GM23338 (cell line): ENCODE data around the gene APOD.
"Not testable (repeated sequence)": the region's sequence is repeated elsewhere in the genome, so short reads cannot be mapped to it uniquely, and the experiment has no call there.

ENCODE experiments used
- CREB1 ChIP-seq: fragments of 250-450 bp; sonication (Bioruptor Pico); IDR thresholded peaks from 2 replicates; pipeline ENCODE4 v1.5.0; 2020; ENCODE audit warnings: low read depth, mild to moderate bottlenecking, moderate library complexity
- CTCF ChIP-seq, 2 experiments: fragments of 200-600 bp in 1 of 2; sonication (generic) in 1 of 2; conservative IDR thresholded peaks; 2 replicates each; pipeline versions ENCODE4 v1.5.1 to v1.6.1; 2016 to 2017; ENCODE audit warnings: antibody characterized with exemption in 2 of 2, low read depth in 2 of 2, mild to moderate bottlenecking in 2 of 2, moderate library complexity in 1 of 2
- EZH2 ChIP-seq: fragments of 200-600 bp; sonication (generic); IDR thresholded peaks from one replicate; pipeline ENCODE4 v1.8.0; 2017; ENCODE audit warnings: antibody characterized with exemption, mild to moderate bottlenecking, low read depth; ENCODE audit not compliant: unreplicated experiment
- EZH2phosphoT487 ChIP-seq: fragments of 200-600 bp; sonication (generic); IDR thresholded peaks from one replicate; pipeline ENCODE4 v1.8.1; 2018; ENCODE audit warnings: antibody characterized with exemption; ENCODE audit not compliant: unreplicated experiment
- JUNB ChIP-seq: IDR thresholded peaks from one replicate; pipeline ENCODE4 v1.6.1; 2016; ENCODE audit warnings: antibody characterized with exemption; ENCODE audit not compliant: unreplicated experiment
- NANOG ChIP-seq: IDR thresholded peaks from 2 replicates; pipeline ENCODE4 v1.6.1; 2016; ENCODE audit warnings: antibody characterized with exemption, borderline replicate concordance
- POLR2AphosphoS5 ChIP-seq: IDR thresholded peaks from 2 replicates; pipeline ENCODE4 v1.6.1; 2016; ENCODE audit warnings: antibody characterized with exemption, low read depth
- REST ChIP-seq: IDR thresholded peaks from one replicate; pipeline ENCODE4 v1.6.1; 2018; ENCODE audit warnings: antibody characterized with exemption; ENCODE audit not compliant: unreplicated experiment
- ZNF114 ChIP-seq: fragments of 250-450 bp; sonication (Bioruptor Pico); IDR thresholded peaks from 2 replicates; pipeline ENCODE4 v1.5.0; 2020; ENCODE audit warnings: mild to moderate bottlenecking, moderate library complexity
- ZNF331 ChIP-seq: fragments of 250-450 bp; sonication (Bioruptor Pico); IDR thresholded peaks from 2 replicates; pipeline ENCODE4 v1.5.0; 2020; ENCODE audit warnings: low read depth, mild to moderate bottlenecking, moderate library complexity
- TF ChIP-seq, protein P1 (sequence below): IDR thresholded peaks from 2 replicates; pipeline ENCODE4 v1.6.1; 2016; ENCODE audit warnings: antibody characterized with exemption

DNA sequence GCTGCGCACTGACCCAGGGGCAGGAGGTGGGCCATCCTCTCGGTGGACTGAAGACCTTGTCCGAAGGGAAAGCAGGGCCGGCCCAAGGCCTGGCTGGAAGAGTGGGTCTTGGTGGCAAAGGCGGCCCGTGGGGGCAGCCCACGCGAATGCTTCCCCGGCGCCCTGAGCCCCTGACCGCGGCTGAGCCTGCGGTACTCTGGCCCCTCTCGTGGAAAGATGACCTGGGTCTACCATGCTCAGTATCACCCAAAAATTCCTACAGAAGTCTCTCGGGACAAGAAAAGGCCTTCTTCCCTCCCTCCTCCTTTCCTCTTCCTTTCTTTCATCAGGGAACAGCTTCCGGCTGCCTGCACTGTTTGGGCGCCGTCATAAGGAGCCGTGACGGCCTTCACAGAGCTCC is 48.3 kb upstream of the APOD start:
- TF ChIP-seq CTCF (conservative IDR thresholded peaks at IDR 0.05; ENCODE audit: low read depth in 2 of 2); REST; EZH2; CREB1 (CRISPR knock-in tag); EZH2phosphoT487; POLR2AphosphoS5; ZNF331 (CRISPR knock-in tag); JUNB; ZNF114 (CRISPR knock-in tag); NANOG: not testable (repeated sequence)
- TF ChIP-seq, protein P1, sequence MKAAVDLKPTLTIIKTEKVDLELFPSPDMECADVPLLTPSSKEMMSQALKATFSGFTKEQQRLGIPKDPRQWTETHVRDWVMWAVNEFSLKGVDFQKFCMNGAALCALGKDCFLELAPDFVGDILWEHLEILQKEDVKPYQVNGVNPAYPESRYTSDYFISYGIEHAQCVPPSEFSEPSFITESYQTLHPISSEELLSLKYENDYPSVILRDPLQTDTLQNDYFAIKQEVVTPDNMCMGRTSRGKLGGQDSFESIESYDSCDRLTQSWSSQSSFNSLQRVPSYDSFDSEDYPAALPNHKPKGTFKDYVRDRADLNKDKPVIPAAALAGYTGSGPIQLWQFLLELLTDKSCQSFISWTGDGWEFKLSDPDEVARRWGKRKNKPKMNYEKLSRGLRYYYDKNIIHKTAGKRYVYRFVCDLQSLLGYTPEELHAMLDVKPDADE = not testable (repeated sequence)
